ENCODE measurements around the gene ZNF536.

GRCh38 chr19:30420316-30420715, 48.1 kb downstream of the ZNF536 start:
- TF ChIP-seq GATA2 (IDR thresholded peaks at IDR 0.05; ENCODE audit: low read depth, low read length) (no peak), GATA3 (IDR thresholded peaks at IDR 0.05; ENCODE audit: low read depth, low read length) (no peak)

Measured in SH-SY5Y (cell line).